Measurements from ENCODE around the gene ERCC6L. TPM values are rescaled to one million over a fixed set of nuclear protein-coding genes. Genes with fewer than 3 reads are reported as not detected.
"Not testable (repeated sequence)": the region's sequence is repeated elsewhere in the genome, so short reads cannot be mapped to it uniquely, and the experiment has no call there.

ERCC6L gene
- total RNA-seq, 4 donors from 2014 or later: 0.13 to 0.81 (median 0.34) TPM; not detected in 1

DNA sequence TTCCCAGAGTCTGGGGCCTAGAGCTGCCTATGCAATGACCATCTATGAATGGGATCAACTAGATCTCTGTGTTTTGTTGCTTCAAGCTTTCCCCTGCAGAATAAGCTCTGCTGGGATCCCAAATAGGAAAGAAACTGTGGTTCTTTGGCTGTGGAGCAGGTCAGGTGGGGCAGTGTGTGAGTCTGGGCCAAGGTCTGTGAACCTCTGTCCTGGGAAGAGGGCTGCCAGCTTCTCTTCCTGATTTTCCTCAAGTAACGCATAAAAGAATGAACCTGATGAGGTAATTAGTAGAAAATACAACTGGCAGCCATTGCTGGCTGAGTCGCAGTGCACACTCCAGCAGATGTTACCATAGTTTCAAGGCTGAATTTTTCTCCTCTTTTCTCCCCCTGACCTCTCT is 61.8 kb downstream of the ERCC6L start:
- H3K4me3 ChIP-seq (ENCODE audit: low read depth, poor library complexity, severe bottlenecking): no peak overlapping the region
- WGBS, 2 donors: 60 to 69% methylated on average over 2 of the region's 2 CpGs
- TF ChIP-seq POLR2A (IDR thresholded peaks at IDR 0.05): no peak
- TF ChIP-seq, protein P1, sequence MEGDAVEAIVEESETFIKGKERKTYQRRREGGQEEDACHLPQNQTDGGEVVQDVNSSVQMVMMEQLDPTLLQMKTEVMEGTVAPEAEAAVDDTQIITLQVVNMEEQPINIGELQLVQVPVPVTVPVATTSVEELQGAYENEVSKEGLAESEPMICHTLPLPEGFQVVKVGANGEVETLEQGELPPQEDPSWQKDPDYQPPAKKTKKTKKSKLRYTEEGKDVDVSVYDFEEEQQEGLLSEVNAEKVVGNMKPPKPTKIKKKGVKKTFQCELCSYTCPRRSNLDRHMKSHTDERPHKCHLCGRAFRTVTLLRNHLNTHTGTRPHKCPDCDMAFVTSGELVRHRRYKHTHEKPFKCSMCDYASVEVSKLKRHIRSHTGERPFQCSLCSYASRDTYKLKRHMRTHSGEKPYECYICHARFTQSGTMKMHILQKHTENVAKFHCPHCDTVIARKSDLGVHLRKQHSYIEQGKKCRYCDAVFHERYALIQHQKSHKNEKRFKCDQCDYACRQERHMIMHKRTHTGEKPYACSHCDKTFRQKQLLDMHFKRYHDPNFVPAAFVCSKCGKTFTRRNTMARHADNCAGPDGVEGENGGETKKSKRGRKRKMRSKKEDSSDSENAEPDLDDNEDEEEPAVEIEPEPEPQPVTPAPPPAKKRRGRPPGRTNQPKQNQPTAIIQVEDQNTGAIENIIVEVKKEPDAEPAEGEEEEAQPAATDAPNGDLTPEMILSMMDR (IDR thresholded peaks at IDR 0.05): no peak
- intact Hi-C loops (cut with DNase I; ENCODE audit: low total_unique reads): no loop called here
- DNase-seq (ENCODE audit: low spot score in 2 of 2): no peak

DNA sequence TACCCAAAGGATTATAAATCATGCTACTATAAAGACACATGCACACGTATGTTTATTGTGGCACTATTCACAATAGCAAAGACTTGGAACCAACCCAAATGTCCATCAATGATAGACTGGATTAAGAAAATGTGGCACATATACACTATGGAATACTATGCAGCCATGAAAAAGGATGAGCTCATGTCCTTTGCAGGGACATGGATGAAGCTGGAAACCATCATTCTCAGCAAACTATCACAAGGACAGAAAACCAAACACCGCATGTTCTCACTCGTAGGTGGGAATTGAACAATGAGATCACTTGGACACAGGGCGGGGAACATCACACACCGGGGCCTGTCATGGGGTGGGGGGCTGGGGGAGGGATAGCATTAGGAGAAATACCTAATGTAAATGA is 62.5 kb downstream of the ERCC6L start:
- H3K4me3 ChIP-seq (ENCODE audit: low read depth, poor library complexity, severe bottlenecking); DNase-seq (ENCODE audit: low spot score in 2 of 2); intact Hi-C loops (cut with DNase I; ENCODE audit: low total_unique reads): not testable (repeated sequence)
- 90 to 98% methylated on average over 5 of the region's 5 CpGs for WGBS, 2 donors

DNA sequence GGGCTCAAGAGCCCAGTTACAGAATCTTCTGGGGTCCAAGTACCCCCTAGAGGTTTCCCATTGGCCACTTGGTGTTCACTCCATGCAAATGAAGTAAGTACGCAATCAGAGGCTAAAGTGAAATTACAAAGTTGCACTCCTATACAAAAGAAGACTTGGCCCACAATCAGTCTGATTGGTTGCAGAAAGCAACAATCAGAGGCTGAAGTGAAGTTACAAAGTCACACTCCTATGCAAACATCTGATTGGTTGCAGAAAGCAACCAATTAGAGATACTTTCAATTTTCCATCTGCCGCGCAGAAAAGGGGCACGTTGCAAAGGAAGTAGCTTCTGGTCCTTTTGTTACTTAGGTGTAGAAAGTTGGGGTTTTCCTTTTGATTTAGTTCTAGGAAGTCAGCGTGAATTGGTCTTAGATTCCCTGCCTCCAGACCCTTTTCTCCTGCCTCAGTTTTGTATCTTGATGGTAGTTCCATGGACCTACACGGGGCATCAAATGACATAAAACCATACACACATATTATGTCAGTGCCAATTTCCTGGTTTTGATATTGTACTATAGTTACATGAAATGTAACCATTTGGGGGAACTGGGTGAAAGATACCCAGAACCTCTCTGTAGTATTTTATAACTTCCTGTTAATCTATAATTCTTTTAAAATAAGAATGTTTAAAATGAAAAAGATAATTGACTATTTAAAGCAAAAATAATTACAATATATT is 69.7 kb downstream of the ERCC6L start:
- whole genome bisulfite sequencing, 2 donors: 63 to 72% methylated on average over 6 of the region's 6 CpGs
- TF ChIP-seq, protein P1 (IDR thresholded peaks at IDR 0.05): no peak
- no peak for TF ChIP-seq POLR2A (IDR thresholded peaks at IDR 0.05)
- no peak overlapping the region for H3K4me3 ChIP-seq (ENCODE audit: low read depth, poor library complexity, severe bottlenecking)
- DNase-seq (ENCODE audit: low spot score in 2 of 2): no peak
- intact Hi-C loops (cut with DNase I; ENCODE audit: low total_unique reads): no loop called here

DNA sequence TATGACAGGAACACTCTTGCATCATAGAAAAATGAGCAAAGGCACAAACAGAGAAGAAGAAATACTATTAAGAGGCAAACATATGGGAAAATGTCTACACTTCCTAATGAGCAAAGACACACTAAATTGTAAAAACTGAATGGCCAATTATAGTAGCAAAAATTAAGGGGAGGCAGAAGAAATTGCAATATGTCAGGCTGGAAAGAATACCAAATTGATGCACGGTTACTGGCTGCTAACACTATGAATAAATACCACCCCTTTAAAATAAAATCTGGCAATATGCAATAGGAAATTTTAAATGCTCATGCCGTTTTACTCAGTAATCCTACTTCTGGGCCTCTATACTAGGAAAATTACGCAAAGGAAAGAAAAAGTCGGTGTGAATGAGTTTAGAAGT is 73.3 kb downstream of the ERCC6L start:
- intact Hi-C loops (cut with DNase I; ENCODE audit: low total_unique reads): no loop called here
- no peak overlapping the region for H3K4me3 ChIP-seq (ENCODE audit: low read depth, poor library complexity, severe bottlenecking)
- DNase-seq (ENCODE audit: low spot score in 2 of 2): no peak
- WGBS, 2 donors: 74 to 80% methylated on average over 4 of the region's 4 CpGs
- TF ChIP-seq, protein P1 (IDR thresholded peaks at IDR 0.05): no peak
- TF ChIP-seq POLR2A (IDR thresholded peaks at IDR 0.05): no peak

DNA sequence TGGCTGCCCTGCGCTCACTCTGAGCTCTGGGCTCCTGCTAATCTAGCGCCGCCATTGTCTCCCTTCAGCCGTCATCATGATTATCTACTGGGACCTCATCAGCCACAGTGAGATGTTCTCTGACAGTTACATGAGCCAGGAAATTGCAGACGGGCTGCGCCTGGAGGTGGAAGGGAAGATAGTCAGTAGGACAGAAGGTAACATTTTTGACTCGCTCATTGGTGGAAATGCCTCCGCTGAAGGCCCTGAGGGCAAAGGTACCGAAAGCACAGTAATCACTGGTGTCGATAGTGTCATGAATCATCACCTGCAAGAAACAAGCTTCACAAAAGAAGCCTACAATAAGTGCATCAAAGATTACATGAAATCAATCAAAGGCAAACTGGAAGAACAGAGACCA is 79.1 kb downstream of the ERCC6L start:
- H3K4me3 ChIP-seq (ENCODE audit: low read depth, poor library complexity, severe bottlenecking): no peak overlapping the region
- intact Hi-C loops (cut with DNase I; ENCODE audit: low total_unique reads): no loop called here
- TF ChIP-seq, protein P1 (IDR thresholded peaks at IDR 0.05): no peak
- no peak for DNase-seq (ENCODE audit: low spot score in 2 of 2)
- 72% methylated on average over 10 of the region's 10 CpGs for WGBS, 2 donors

DNA sequence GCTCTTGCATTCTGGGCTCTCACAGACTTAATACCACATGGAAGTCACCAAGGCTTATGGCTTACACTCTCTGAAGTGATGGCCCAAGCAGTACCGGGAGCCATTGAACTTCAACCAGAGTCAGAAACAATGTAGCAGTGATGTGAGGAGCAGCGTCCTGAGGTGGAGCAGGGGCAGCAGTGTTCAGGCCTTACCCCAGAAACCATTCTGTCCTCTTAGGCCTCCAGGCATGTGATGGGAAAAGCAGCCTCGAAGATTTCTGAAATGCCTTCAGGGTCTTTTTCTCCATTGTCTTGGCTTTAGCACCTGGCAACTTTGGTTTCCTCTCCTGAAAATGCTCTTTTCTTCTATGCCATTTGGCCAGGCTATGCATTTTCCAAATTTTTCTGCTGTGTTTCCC is 80.1 kb downstream of the ERCC6L start:
- DNase-seq (ENCODE audit: low spot score in 2 of 2): no peak
- TF ChIP-seq POLR2A (IDR thresholded peaks at IDR 0.05): no peak
- TF ChIP-seq, protein P1 (IDR thresholded peaks at IDR 0.05): no peak
- intact Hi-C loops (cut with DNase I; ENCODE audit: low total_unique reads): no loop called here
- WGBS, 2 donors: 77 to 90% methylated on average over 3 of the region's 3 CpGs
- no peak overlapping the region for H3K4me3 ChIP-seq (ENCODE audit: low read depth, poor library complexity, severe bottlenecking)

Other genes with a start within 250 kb of the ERCC6L start
- 1 to 10 TPM in 2 of 4 donors, under 1 TPM in 2; 0.46 to 1.9 (median 1.2) TPM for gene RTL5, start 107.1 kb downstream of the ERCC6L start, total RNA-seq
- 10 to 100 TPM in 1 of 4 donors, 1 to 10 TPM in 2, not detected in 1; 4.6 to 12.4 (median 6.5) TPM for gene PIN4, start 57.3 kb downstream of the ERCC6L start, total RNA-seq
- 1,000 to 10,000 TPM; 1,105 to 1,519 (median 1,275) TPM for gene RPS4X, start 38.2 kb upstream of the ERCC6L start, total RNA-seq
- 1 to 10 TPM in 2 of 4 donors, under 1 TPM in 1, not detected in 1; 0.96 to 2.7 (median 1.3) TPM for gene CITED1, start 66.9 kb upstream of the ERCC6L start, total RNA-seq

Data from lower leg skin (tissue), 4 donors.